ENCODE data around the gene STOX2. TPM values are rescaled to one million over a fixed set of nuclear protein-coding genes. Genes with fewer than 3 reads are reported as not detected.

Gene STOX2
- total and polyA plus RNA-seq, 2 donors (not counting 3 experiments of a cell fraction or from before 2014, with no cell fraction given): 0.03 to 0.24 TPM

DNA sequence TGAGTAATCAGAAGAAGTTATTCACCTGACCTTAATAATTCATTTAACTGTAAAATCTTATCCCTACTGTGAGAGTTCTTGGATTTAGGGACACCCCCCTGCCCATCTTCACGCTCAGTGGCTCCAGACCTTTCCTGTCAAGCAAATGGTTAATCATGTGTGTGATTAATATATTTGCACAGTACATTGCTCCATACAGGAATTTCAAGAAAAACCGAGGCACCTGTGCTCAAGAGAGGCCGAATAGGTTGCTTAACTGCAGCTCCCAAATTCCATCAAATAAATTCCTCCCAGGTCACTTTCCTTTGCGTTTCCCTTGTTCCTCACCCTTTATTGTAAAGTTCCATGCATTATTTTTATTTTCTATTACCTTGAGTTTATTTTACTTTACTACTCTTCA, 119.5 kb downstream of the STOX2 start:
- Histone ChIP-seq H3K9ac (replicated peaks; ENCODE audit: extremely low read depth, insufficient read depth, low read length) (no peak overlapping the region), H3K4me2 (ENCODE audit: insufficient read depth, low read length) (no peak overlapping the region), H3K27ac (ENCODE audit: insufficient read depth, low read depth, low read length) (no peak overlapping the region), H3K36me3 (ENCODE audit: control insufficient read depth in 2 of 2, extremely low read depth in 1 of 2, insufficient read depth in 2 of 2, low read length in 2 of 2) (no peaks in the 10 kb centered on the region), H3K4me1 (ENCODE audit: control insufficient read depth, extremely low read depth, insufficient read depth, low read length) (no peaks in the 10 kb centered on the region), H2AFZ (ENCODE audit: low read depth, low read length) (no peak overlapping the region), H4K20me1 (replicated peaks; ENCODE audit: control insufficient read depth, extremely low read depth, insufficient read depth, low read length) (no peaks in the 10 kb centered on the region), H3K9me1 (replicated peaks; ENCODE audit: control insufficient read depth, extremely low read depth, insufficient read depth, low read length) (no peaks in the 10 kb centered on the region), H3K9me3 (replicated peaks; ENCODE audit: control insufficient read depth, insufficient read depth, low read length) (no peaks in the 10 kb centered on the region), H3K79me2 (ENCODE audit: control insufficient read depth, insufficient read depth, low read length) (no peaks in the 10 kb centered on the region), H3K4me3 (replicated peaks in 1 of 3; ENCODE audit: insufficient read depth in 1 of 3, low read depth in 1 of 3, low read length in 3 of 3) (no peak overlapping the region), H3K27me3 (ENCODE audit: control insufficient read depth in 2 of 2, insufficient read depth in 2 of 2, low read length in 2 of 2) (no peaks in the 10 kb centered on the region)
- TF ChIP-seq FOS (IDR thresholded peaks at IDR 0.05; ENCODE audit: borderline replicate concordance, insufficient read depth, low read length): no peak
- ChIA-PET POLR2A (no interaction called here), CTCF (no interaction called here)
- dilution Hi-C loops (cut with MboI; ENCODE audit: extremely low pct_ligation_motif_present, low sequenced_read_pairs): no loop called here
- BruUV-seq (replicated peaks): no TSS peak
- no peak for DNase-seq (ENCODE audit: low read depth, low spot score)
- FAIRE-seq: no peak
- intact Hi-C loops (cut with micrococcal nuclease): no loop called here

DNA sequence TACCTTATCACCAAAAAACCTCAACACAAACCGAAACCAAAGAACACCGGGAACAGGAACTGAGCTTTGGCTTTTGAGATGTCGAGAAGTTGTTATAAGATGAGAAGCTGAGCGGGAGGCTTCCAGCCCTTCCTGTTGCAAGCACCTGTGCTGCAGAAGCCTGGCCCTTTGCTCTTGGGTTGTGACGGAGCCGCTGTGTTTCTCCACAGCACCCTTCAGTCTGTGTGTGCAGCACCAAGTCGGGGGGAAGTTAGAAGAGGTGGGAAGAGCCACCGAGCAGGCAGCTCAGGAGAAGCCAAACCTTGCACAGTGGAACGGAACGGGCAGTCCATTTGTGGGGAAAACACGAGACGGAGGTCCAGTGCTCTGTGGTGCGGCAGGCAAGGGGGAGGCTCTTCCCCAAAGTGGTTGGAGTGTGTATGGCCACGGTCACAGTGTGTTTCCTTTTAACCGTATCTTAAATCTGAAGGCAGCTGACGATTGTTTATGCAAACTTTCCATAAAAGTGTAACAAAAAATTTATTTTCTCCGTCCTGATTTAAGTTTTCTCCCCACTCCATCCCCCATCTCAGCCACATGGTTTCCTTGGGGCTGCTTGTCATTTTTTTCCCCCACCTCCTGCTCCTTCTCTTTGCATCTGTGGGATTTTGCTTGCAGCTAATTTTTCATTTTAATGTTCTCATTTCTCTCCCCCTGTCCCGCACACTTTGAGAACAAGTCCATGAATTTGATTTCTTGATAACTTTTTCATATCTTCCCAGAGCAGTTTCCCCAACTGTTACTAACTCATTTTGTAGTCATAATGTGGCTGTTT, 123.7 kb downstream of the STOX2 start:
- intact Hi-C loops (cut with micrococcal nuclease) (no loop called here), dilution Hi-C loops (cut with MboI; ENCODE audit: extremely low pct_ligation_motif_present, low sequenced_read_pairs) (no loop called here)
- Histone ChIP-seq H3K9ac (replicated peaks; ENCODE audit: extremely low read depth, insufficient read depth, low read length) (no peak overlapping the region), H3K4me1 (ENCODE audit: control insufficient read depth, extremely low read depth, insufficient read depth, low read length) (no peaks in the 10 kb centered on the region), H2AFZ (ENCODE audit: low read depth, low read length) (no peak overlapping the region), H3K9me1 (replicated peaks; ENCODE audit: control insufficient read depth, extremely low read depth, insufficient read depth, low read length) (no peaks in the 10 kb centered on the region), H3K79me2 (ENCODE audit: control insufficient read depth, insufficient read depth, low read length) (no peaks in the 10 kb centered on the region), H3K27ac (ENCODE audit: insufficient read depth, low read depth, low read length) (no peak overlapping the region), H3K27me3 (ENCODE audit: control insufficient read depth in 2 of 2, insufficient read depth in 2 of 2, low read length in 2 of 2) (no peaks in the 10 kb centered on the region), H3K9me3 (replicated peaks; ENCODE audit: control insufficient read depth, insufficient read depth, low read length) (no peaks in the 10 kb centered on the region), H4K20me1 (replicated peaks; ENCODE audit: control insufficient read depth, extremely low read depth, insufficient read depth, low read length) (no peaks in the 10 kb centered on the region), H3K4me3 (replicated peaks in 1 of 3; ENCODE audit: insufficient read depth in 1 of 3, low read depth in 1 of 3, low read length in 3 of 3) (no peak overlapping the region), H3K4me2 (ENCODE audit: insufficient read depth, low read length) (no peak overlapping the region), H3K36me3 (ENCODE audit: control insufficient read depth in 2 of 2, extremely low read depth in 1 of 2, insufficient read depth in 2 of 2, low read length in 2 of 2) (no peaks in the 10 kb centered on the region)
- DNase-seq (ENCODE audit: low read depth, low spot score) (no peak), FAIRE-seq (no peak)
- POLR2A ChIA-PET: no interaction called here
- no TSS peak for BruUV-seq (replicated peaks)
- no peak for TF ChIP-seq POLR2A (IDR thresholded peaks at IDR 0.05; ENCODE audit: low read depth, low read length)
- CTCF ChIA-PET: no interaction called here
